ENCODE results near the gene PARP8.

GRCh38 chr5:50807661-50808060 lies 141.2 kb downstream of the PARP8 start:
- TF ChIP-seq POLR2A (IDR thresholded peaks at IDR 0.05) = no peak
- TF ChIP-seq CTCF (IDR thresholded peaks at IDR 0.05 in 8 of 11, conservative IDR thresholded peaks at IDR 0.05 in 3 of 11) = no peak
- no peak for TF ChIP-seq POLR2AphosphoS5 (IDR thresholded peaks at IDR 0.05)

All from spleen (tissue), 7 donors.